ENCODE results near the gene CD9.

DNA sequence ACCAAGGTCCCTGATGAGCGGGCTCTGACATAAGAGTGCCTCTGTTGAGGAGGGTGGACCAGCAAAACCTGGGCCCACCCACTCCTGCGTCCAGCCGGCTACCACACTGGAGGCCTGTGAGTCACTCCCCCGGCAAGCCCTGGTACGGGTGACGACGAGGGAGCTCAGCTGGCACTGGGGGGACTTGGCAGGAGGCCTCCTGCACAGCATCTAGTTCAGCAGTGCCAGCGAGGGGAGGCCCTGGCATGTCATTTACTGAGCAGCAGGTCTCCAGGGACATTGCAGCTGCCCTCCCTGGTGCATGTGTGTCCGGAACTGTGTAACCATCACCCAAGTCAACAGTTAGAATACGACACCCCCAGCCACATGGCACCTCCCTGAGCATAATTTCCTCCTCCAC lies 24.4 kb downstream of the CD9 start:
- TF ChIP-seq, protein P1, sequence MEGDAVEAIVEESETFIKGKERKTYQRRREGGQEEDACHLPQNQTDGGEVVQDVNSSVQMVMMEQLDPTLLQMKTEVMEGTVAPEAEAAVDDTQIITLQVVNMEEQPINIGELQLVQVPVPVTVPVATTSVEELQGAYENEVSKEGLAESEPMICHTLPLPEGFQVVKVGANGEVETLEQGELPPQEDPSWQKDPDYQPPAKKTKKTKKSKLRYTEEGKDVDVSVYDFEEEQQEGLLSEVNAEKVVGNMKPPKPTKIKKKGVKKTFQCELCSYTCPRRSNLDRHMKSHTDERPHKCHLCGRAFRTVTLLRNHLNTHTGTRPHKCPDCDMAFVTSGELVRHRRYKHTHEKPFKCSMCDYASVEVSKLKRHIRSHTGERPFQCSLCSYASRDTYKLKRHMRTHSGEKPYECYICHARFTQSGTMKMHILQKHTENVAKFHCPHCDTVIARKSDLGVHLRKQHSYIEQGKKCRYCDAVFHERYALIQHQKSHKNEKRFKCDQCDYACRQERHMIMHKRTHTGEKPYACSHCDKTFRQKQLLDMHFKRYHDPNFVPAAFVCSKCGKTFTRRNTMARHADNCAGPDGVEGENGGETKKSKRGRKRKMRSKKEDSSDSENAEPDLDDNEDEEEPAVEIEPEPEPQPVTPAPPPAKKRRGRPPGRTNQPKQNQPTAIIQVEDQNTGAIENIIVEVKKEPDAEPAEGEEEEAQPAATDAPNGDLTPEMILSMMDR (IDR thresholded peaks at IDR 0.05; ENCODE audit: low read depth, low read length) = no peak
- TF ChIP-seq POLR2A (IDR thresholded peaks at IDR 0.05; ENCODE audit: extremely low read depth, insufficient read length) (no peak), MYC (IDR thresholded peaks at IDR 0.05; ENCODE audit: low read depth, low read length) (peak; percentile 50; the same call in 1 of the 2 replicates)
- TF ChIP-seq, protein P2, sequence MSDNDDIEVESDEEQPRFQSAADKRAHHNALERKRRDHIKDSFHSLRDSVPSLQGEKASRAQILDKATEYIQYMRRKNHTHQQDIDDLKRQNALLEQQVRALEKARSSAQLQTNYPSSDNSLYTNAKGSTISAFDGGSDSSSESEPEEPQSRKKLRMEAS (IDR thresholded peaks at IDR 0.05; ENCODE audit: low read depth, low read length) = peak; percentile 81
